ENCODE results near the gene GOLGA8T.
"Not testable (repeated sequence)": the region's sequence is repeated elsewhere in the genome, so short reads cannot be mapped to it uniquely, and the experiment has no call there.

GOLGA8T gene, protein sequence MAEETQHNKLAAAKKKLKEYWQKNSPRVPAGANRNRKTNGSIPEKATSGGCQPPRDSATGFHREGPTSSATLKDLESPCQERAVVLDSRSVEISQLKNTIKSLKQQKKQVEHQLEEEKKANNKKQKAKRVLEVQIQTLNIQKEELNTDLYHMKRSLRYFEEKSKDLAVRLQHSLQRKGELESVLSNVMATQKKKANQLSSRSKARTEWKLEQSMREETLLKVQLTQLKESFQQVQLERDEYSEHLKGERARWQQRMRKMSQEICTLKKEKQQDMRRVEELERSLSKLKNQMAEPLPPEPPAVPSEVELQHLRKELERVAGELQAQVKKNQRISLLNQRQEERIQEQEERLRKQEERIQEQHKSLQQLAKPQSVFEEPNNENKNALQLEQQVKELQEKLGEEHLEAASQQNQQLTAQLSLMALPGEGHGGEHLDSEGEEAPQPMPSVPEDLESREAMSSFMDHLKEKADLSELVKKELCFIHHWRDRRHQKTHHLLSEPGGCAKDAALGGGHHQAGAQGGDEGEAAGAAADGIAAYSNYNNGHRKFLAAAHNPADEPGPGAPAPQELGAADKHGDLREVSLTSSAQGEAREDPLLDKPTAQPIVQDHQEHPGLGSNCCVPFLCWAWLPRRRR

DNA sequence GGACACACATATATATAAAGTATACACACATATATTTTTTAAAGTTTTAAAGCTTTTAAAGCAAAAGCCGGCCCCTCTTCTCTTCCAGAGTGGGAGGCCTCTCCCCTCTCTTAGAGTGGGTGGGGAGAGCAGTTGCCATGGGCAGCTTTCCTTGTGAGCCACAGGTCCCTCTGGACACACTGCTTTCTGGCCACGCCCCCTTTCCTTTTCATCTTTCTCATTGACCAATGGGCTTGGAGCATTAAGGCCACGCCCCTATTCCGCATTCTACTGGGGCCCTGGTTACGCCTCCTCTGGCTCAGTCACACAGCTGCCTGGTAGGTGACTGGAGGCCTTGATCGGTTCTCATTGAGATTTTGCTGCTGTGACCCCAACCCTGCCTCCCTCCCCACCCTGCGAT is at the start of gene GOLGA8T:
Gene GOLGA8T, plus strand, starts transcription at position 301 of the 400 bp plus-strand sequence. Its CDS starts 98 bp downstream, at position 399.
- DNase-seq, result not testable (repeated sequence)

DNA sequence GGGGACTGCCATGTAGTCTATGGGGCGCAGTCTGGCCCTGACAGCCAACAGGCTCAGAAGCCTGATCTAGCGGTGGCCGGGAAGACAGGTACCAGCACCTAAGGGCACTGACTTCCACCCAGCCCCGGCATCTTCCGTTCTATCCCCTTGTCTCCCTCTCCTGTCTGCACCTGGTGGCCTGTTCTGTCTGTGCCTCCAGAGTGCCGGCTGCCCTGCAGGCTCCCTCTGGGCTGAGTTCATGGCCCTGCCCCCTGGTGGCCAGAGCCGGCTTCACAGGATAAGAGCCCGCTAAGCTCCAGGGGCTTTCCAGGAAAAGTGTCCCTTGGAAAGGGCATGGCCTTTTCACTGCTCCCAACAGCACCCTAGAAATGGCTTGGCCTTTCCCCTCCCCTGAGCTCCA is 37.0 kb upstream of the GOLGA8T start:
- not testable (repeated sequence) for DNase-seq

DNA sequence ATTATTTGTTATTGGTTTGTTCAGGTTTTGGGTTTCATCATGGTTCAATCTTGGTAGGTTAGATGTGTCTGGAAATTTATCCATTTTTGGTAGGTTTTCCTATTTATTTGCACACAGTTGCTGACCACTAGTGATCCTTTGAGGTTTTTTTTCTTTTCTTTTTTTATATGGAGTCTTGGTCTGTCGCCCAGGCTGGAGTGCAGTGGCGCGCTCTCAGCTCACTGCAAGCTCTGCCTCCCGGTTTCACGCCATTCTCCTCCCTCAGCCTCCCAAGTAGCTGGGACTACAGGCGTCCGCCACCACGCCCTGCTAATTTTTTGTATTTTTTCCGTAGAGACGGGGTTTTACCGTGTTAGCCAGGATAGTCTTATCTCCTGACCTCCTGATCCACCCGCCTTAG is 32.0 kb upstream of the GOLGA8T start:
- not testable (repeated sequence) for DNase-seq

DNA sequence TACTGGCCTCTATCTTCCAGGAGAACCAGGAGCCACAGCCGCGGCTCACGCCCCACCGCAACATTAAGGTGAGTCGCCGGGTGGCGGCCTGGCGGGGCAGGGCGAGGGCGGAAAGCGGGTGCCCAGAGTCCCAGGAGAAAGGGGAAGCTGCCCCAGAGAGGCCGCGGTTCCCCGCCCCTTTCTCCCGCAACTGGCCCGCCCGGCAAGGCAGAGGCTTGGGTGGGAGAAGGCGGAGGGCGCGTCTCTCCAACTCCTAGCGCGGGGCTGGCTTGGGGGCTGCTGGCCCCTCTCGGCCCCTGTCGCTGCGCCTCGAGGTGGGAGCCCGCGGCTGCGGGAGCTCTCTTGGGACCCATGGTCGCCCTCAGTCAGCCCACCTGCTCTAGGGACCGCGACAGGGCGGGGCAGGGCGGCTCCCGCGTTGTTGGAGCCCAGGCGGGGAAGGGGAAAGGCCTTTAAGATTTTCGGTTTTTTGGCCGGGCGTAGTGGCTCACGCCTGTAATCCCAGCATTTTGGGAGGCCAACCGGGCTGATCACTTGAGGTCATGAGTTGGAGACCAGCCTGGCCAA is 30.8 kb upstream of the GOLGA8T start:
- not testable (repeated sequence) for DNase-seq

DNA sequence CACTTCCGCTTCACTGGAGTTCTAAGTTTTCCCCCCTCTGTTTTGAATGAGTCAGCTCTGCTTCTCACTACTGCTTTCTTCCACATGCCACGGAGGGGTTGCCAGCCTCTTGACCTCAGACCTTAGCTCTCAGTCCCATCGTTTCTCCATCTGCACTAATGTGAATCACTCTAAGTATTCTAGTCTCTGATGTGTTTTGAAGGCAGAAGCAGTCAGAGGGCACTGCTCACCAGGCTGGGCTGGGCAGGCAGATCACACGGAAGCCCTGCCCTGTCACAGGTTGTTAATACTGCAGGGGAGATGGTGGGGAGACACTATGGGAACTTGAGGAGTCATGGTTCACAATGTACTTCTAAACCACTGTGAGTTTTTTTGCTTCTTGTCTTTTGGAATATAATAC is 24.3 kb upstream of the GOLGA8T start:
- DNase-seq, result not testable (repeated sequence)

DNA sequence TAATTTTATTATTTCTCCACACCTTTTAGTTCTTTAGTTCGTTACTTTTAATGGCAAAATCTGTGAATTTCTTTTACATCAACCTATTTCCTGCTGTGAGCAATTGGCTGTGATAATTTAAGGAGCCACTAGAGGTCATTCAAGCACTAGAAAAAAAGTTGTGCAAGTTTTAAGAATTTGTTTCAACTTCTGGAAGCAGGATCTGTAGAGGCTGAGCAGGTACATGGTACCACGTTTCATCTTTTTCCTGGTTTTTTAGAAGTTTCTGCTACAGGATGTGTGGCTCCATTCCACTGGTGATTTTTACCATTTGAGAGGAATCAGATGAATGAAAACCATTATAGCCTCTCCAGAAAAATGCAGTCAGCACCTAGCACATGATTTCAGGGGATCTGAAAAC is 4.8 kb upstream of the GOLGA8T start:
- not testable (repeated sequence) for DNase-seq

DNA sequence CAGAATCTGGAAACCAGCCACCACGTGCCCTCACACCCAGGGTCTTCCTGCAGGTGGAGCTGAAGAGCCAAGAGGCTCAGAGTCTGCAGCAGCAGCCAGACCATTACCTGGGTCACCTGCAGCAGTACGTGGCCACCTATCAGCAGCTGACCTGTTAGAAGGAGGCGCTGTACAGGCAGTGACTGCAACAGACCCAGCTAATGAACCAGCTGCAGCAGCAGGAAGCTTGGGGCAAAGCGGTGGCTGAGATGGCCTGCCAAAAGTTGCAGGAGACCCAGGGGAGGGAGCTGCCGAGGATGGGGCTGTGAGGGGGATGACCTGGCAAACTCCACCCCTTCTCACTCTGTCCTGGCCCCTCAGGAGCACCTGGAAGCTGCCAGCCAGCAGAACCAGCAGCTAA is 8.4 kb downstream of the GOLGA8T start:
- DNase-seq, result not testable (repeated sequence)

DNA sequence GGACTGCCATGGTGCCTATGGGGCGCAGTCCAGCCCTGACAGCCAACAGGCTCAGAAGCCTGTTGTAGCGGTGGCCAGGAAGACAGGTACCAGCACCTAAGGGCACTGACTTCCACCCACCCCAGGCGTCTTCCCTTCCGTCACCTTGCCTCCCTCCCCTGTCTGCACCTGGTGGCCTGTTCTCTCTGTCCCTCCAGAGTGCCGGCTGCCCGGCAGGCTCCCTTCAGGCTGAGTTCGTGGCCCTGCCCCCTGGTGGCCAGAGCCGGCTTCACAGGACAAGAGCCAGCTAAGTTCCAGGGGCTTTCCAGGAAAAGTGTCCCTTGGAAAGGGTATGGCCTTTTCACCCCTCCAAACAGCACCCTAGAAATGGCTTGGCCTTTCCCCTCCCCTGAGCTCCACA is 15.0 kb downstream of the GOLGA8T start:
- not testable (repeated sequence) for DNase-seq

DNA sequence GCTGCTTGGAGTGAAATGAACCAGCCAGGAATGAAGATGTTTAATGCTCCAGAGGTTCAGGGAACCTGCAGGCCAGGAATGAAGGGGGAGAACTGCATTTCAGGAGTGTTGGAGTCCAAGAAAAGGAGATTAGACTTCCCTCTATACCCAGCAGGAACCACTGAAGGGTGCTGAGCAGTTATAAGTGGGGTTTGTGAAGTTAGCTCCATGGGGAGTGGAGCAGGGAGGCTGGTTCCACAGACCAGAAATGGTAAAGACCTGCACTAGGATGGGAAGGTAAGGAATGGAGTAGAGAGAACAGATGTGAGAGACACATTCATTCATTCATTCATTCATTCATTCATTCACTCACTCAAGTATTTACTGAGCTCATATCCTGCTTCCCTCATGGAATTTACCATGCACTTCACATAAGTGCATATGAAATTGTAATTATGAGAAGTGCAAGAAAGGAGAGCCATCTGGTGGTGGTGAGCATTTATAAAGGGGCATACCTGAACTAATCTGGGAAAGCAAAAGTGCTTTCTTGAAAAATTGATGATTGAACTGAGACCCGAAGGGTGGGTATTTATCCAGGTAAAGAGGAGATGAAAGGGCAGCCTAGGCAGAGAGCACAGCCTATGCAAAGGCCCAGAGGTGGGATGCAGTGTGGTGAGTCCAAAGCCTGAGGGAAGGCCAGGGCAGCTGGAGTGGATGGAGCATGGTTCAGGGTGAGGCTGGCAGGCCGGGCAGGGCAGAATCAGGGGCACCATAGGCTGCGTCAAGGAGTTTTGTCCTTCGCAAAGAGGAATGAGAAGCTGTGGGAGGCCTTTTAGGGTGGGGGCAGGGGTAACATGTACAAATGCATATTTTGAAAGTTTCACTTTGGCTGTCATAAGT is 27.9 kb downstream of the GOLGA8T start:
- not testable (repeated sequence) for DNase-seq

DNA sequence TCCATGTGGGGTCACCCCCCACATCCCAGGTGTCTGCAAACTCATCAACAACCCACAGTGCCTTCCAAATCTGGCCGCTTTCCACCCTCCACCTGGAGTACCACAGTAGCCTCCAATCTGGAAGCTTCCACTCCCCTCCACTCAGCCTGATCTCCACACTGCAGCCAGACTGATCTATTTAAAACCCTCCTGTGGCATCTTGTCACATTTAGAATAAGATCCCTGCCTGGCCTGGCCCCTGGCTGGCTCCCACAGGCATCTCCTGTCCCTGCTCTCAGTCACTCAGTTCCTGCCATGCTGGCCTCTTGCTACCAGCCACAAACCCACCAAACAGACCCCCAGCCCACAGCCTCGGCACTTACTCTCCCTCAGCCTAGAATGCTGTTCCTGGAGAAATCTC is 28.9 kb downstream of the GOLGA8T start:
- not testable (repeated sequence) for DNase-seq

DNA sequence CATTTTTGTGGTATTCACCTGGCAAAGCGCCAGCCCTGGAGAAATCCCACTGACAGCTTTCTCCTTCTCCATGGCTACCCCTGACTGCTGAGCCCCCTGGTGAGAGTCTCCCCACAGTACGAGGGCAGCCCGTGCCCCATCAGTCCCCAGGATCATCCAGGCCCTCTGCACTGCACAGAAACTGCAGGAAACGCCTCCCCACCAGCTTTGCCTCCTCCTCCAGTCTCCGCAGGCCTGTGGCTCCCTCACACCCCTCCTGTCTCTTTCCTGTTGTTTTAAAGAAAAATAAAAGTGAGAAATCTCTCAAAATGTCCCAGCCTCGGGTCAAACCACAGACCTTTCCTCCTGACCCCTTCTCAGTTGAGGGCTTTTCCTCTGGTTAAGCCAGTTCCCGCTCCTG is 29.4 kb downstream of the GOLGA8T start:
- not testable (repeated sequence) for DNase-seq

DNA sequence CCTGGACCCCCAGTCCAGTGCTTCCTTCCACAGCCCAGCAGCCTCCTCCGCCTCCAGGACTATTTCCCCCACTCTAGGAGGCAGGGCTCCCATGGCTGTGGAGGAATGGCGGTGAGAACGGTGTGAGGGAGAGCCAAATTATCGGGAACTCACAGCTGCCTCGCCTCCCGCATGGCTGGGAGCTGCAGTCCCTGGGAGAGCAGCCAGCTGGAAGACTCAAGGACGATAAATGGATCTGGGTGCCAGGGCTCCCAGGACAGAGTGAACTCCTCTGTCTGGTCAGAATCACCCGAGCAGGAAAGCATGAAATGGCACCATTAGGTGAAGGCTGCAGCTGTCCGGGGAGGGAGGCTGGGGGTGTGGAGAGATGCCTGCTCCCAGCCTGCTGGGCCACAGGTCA is 32.6 kb downstream of the GOLGA8T start:
- DNase-seq, result not testable (repeated sequence)

DNA sequence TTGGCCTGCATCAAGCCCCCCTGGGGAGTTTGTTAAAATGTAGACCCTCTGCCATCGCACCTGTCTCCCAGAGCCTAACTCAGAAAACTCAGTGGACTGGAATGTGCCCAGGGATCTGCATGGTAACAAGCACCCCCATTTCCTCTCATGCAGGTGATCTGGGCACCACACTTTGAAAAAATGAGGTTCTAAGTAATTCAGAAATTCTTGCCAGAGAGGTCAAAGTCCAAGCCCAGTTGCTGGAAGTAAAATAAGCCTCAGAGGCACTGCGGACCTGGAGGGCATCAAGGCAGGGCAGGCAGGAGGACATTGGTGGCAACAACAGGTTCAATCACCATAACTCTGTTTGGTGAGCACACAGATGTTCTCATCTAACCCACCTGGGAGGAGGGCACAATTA is 33.0 kb downstream of the GOLGA8T start:
- DNase-seq, result not testable (repeated sequence)

DNA sequence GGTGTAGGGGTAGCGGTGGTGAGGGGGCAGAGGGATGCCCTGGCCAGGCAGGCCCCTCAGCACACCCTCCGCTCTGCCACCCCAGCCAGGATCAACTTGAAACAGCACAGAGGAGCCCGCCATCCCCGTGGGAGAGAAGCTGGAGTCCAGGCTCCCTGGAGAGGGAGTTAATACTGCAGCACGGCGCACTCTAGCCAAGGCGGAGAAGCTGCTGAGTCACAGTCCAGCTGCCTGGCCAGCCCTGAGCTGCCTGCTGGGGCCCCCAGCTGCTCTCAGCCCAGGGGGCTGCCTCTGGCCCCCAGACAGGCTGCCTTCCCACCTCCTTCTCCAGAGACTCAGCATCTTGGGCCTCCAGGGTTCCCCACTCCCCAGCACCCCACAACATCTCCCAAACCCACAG is 36.6 kb downstream of the GOLGA8T start:
- DNase-seq, result not testable (repeated sequence)

DNA sequence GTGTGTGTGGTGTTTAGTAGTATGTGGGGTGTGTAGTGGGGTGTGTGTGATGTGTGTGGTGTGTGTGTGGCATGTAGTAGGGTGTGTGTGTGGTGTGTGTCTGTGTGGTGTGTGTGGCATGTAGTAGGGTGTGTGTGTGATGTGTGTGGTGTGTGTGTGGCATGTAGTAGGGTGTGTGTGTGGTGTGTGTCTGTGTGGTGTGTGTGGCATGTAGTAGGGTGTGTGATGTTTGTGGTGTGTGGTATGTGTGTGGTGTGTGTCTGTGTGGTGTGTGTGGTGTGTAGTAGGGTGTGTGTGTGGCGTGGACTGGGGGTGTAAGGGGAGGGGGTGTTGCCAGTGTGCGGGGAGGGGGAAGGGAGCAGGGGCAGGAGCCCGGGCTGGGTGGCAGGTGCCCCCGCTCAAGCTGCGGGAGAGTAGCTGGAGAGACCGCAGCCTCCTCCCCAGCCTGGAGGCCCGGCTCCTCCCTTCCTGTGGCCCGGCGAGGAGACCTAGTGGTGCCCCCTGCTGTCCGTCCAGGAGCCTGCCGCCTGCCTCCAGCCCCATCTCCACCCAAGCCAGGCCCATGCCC is 38.3 kb downstream of the GOLGA8T start:
- not testable (repeated sequence) for DNase-seq

DNA sequence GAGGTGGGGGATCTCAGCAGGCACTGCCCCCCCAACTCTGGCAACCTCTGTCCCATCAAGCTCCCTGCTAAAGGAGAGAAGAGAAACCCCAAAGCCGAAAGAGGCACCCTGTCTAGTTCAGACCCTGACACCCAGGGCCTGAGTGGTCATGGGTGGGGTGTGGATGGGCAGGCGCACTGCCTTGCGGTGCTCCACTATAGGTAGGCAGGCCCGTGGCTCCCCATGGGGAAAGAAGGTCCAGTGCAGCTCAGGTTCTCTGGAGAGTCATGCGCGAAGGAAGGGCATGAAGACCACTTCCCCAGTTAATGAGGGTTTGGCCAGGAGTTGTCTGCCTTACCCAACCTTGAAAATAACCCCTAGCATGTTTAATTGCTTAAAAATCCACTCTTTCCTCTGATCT is 40.4 kb downstream of the GOLGA8T start:
- DNase-seq, result not testable (repeated sequence)

DNA sequence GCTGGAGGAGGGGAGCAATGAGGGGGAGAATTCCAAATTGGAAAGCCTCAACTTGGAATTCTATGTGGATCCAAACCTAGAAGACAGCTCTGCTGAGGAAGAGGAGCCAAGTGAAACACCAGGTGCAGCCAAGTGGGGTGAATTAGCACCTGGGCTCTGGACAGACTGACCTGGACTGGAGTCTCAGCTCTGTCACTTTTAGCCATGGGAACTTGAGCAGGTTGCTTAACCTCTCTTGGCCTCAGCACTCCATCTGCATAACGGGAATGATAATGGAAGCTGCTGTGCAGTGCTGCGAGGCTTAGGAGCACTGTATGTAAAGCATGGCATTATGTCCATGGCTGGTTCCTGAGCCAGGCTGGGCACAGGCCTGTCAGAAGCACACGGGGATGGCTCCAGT is 41.8 kb downstream of the GOLGA8T start:
- not testable (repeated sequence) for DNase-seq

DNA sequence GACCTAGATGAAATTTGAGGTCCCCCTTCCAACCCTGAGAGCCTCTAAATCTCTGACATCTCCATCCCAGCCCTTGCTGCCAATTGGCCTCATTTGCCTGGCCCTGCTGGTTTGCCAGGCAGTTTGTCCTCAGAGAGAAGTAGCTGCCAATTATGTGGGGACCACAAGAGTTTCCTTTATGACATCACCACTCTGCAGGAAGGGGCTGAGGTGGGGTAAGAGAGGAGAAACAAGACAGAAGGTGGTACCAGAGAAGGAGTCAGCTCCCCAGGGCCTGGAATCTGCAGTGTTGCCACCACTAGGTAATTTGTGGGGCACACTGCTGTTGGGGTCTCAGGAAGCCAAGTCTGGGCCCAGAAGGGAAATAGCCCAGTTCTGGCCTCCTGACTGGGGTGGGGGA is 45.0 kb downstream of the GOLGA8T start:
- not testable (repeated sequence) for DNase-seq

DNA sequence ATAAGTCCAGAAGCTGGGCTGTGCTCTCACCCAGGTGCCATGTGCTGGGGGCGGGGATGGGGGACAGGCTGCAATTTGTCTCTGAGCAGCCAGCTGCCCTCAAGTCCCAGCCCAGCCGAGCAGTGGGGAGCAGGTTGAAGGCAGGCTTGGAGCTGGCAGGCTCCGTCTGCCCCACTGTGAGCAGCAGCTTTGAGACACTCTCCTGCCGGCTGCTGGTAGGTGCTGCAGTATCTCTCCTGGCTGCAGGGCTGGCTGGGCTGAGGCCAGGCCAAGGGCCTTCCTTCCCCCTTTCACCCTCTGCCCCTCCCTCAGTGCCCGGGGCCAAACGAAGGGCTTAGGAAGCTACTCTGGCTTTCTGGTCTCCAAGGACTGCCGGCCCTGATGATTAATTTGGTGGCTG is 50.6 kb downstream of the GOLGA8T start:
- DNase-seq, result not testable (repeated sequence)

DNA sequence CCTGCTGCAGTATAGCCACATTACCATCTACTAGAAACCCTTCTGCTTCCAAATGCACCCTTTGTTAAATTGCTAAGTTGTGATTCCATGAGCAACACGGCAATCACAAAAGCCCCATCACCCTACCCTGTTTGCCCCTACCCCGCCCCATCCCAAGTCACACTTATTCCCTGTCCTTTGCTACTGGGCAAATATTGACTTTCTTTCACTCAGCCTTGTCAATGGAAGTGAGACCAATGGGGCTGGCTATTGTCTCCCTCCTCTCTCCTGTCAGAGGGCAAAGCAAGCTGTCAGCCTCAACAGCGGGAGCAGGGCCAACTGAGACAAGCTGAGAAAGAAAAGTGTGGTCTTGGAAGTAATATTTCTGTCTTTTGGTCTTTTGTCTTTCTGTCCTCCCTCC is 52.6 kb downstream of the GOLGA8T start:
- not testable (repeated sequence) for DNase-seq

DNA sequence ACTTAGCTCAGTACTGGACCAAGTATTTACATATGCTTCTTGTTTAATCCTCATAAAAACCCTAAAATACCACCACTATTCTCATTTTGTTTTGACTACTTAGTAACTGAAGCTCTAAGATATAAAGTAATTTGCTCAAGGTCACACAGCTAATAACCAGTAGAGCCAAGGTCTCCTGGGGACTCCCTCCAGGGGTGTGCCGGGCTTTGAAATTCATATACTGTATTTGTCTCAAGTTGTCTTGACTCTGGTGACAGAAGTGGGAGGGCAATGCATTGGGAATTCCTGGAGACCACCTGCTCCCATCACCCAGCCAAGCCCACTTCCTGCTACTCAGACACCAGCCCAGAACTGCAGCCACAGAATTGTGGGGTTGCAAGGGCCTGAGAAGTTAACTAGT is 54.9 kb downstream of the GOLGA8T start:
- DNase-seq, result not testable (repeated sequence)

DNA sequence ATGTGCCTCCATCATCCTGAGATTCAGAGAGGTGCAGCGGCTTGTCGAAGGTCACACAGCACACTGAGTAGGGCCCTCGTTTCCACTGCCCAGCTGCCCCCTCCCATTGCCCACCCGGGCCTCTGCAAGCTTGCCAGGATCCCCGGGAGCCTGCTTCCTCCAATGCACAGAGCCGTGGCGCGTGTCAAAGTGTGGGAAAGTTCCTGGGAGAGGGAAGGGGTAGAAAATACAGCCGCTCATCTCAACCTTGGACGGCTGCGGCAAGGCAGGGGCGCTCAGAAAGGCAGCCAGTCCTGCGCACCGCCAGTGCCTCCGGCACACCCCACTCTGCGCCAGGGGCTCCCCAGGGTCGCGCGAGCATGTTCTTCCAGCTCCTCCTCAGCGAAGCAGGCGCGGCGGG is 56.3 kb downstream of the GOLGA8T start:
- not testable (repeated sequence) for DNase-seq

All from stimulated activated naive CD4-positive, alpha-beta T cell treated with Interleukin-2 at 50 U/mL for 16 hours (primary cell).